ENCODE measurements around the gene CLCN1.

- TF ChIP-seq, protein P1, sequence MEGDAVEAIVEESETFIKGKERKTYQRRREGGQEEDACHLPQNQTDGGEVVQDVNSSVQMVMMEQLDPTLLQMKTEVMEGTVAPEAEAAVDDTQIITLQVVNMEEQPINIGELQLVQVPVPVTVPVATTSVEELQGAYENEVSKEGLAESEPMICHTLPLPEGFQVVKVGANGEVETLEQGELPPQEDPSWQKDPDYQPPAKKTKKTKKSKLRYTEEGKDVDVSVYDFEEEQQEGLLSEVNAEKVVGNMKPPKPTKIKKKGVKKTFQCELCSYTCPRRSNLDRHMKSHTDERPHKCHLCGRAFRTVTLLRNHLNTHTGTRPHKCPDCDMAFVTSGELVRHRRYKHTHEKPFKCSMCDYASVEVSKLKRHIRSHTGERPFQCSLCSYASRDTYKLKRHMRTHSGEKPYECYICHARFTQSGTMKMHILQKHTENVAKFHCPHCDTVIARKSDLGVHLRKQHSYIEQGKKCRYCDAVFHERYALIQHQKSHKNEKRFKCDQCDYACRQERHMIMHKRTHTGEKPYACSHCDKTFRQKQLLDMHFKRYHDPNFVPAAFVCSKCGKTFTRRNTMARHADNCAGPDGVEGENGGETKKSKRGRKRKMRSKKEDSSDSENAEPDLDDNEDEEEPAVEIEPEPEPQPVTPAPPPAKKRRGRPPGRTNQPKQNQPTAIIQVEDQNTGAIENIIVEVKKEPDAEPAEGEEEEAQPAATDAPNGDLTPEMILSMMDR (IDR thresholded peaks at IDR 0.05): no peak
- TF ChIP-seq POLR2A (IDR thresholded peaks at IDR 0.05) (no peak), POLR2AphosphoS5 (IDR thresholded peaks at IDR 0.05) (no peak)
Measured at GRCh38 chr7:143385891-143386781, 70.2 kb downstream of the CLCN1 start.

All from suprapubic skin (tissue), 4 donors.